ENCODE measurements around the gene COG5.

Gene COG5

GRCh38 chr7:107597953-107598352, 34.2 kb upstream of the COG5 start:
- no peak overlapping the region for H2BK15ac ChIP-seq (ENCODE audit: low read depth, poor library complexity, severe bottlenecking)
- H3K27ac ChIP-seq (ENCODE audit: low read length, poor library complexity, severe bottlenecking) = no peak overlapping the region
- no peak overlapping the region for H3K4me3 ChIP-seq (ENCODE audit: insufficient read depth in 1 of 2, low read depth in 1 of 2, low read length in 2 of 2)
- no peaks in the 10 kb centered on the region for H3K9me3 ChIP-seq (ENCODE audit: control insufficient read depth, low read length)
- no peak overlapping the region for H2AFZ ChIP-seq (ENCODE audit: low read depth, low read length)
- WGBS = 100% methylated on average over 4 of the region's 4 CpGs
- H3K4me1 ChIP-seq (ENCODE audit: control insufficient read depth, insufficient read depth, low read depth, low read length) = no peaks in the 10 kb centered on the region
- no peak overlapping the region for H4K91ac ChIP-seq (ENCODE audit: low read length)
- no peak overlapping the region for H3K18ac ChIP-seq (ENCODE audit: low read depth in 1 of 2, low read length in 2 of 2)
- no peaks in the 10 kb centered on the region for H3K27me3 ChIP-seq (ENCODE audit: control insufficient read depth in 1 of 2, insufficient read depth in 1 of 2, low read length in 2 of 2)
- no peak for DNase-seq
- H3K79me1 ChIP-seq (replicated peaks; ENCODE audit: low read length, poor library complexity, severe bottlenecking) = peaks cover 3% of the 10 kb centered on the region
- no peak overlapping the region for H2BK5ac ChIP-seq (ENCODE audit: low read depth, low read length, poor library complexity, severe bottlenecking)
- H2BK12ac ChIP-seq (ENCODE audit: low read length in 2 of 2) = no peak overlapping the region
- peaks cover 7 to 68% of the 10 kb centered on the region in 2 experiments for H3K36me3 ChIP-seq (ENCODE audit: control insufficient read depth in 1 of 2, insufficient read depth in 2 of 2, low read depth in 1 of 2, low read length in 2 of 2)
- H3K4me2 ChIP-seq (ENCODE audit: low read length, poor library complexity, severe bottlenecking) = no peak overlapping the region
- H3K9ac ChIP-seq (ENCODE audit: low read length) = no peak overlapping the region
- no peak overlapping the region for H2BK120ac ChIP-seq (ENCODE audit: low read depth, low read length)
- H4K8ac ChIP-seq (ENCODE audit: low read length) = no peak overlapping the region
- no peak overlapping the region for H3K14ac ChIP-seq (ENCODE audit: low read length in 2 of 2)
- H3K4ac ChIP-seq (ENCODE audit: low read depth in 1 of 2, low read length in 2 of 2) = no peak overlapping the region
- no peak overlapping the region for H3K23ac ChIP-seq (ENCODE audit: low read length in 2 of 2)
- no peak overlapping the region for H2AK5ac ChIP-seq (ENCODE audit: low read length, severe bottlenecking)

GRCh38 chr7:107597582-107597916, 33.8 kb upstream of the COG5 start:
- WGBS = 100% methylated on average over 1 of the region's 1 CpG

GRCh38 chr7:107596881-107597581, 33.3 kb upstream of the COG5 start:
- 98% methylated on average over 5 of the region's 5 CpGs for WGBS
- Histone ChIP-seq H3K14ac (ENCODE audit: low read length in 2 of 2) (no peak overlapping the region), H3K9me3 (ENCODE audit: control insufficient read depth, low read length) (no peaks in the 10 kb centered on the region), H2AFZ (ENCODE audit: low read depth, low read length) (no peak overlapping the region), H3K18ac (ENCODE audit: low read depth in 1 of 2, low read length in 2 of 2) (no peak overlapping the region), H3K4ac (ENCODE audit: low read depth in 1 of 2, low read length in 2 of 2) (no peak overlapping the region), H2BK5ac (ENCODE audit: low read depth, low read length, poor library complexity, severe bottlenecking) (no peak overlapping the region), H3K27ac (ENCODE audit: low read length, poor library complexity, severe bottlenecking) (no peak overlapping the region), H3K23ac (ENCODE audit: low read length in 2 of 2) (no peak overlapping the region), H3K27me3 (ENCODE audit: control insufficient read depth in 1 of 2, insufficient read depth in 1 of 2, low read length in 2 of 2) (no peaks in the 10 kb centered on the region), H2BK12ac (ENCODE audit: low read length in 2 of 2) (no peak overlapping the region), H4K8ac (ENCODE audit: low read length) (no peak overlapping the region), H3K9ac (ENCODE audit: low read length) (no peak overlapping the region), H3K79me1 (replicated peaks; ENCODE audit: low read length, poor library complexity, severe bottlenecking) (peaks cover 3% of the 10 kb centered on the region), H3K4me3 (ENCODE audit: insufficient read depth in 1 of 2, low read depth in 1 of 2, low read length in 2 of 2) (no peak overlapping the region), H3K4me2 (ENCODE audit: low read length, poor library complexity, severe bottlenecking) (no peak overlapping the region), H3K36me3 (ENCODE audit: control insufficient read depth in 1 of 2, insufficient read depth in 2 of 2, low read depth in 1 of 2, low read length in 2 of 2) (peaks cover 7 to 60% of the 10 kb centered on the region in 2 experiments), H2AK5ac (ENCODE audit: low read length, severe bottlenecking) (no peak overlapping the region), H2BK120ac (ENCODE audit: low read depth, low read length) (no peak overlapping the region), H3K4me1 (ENCODE audit: control insufficient read depth, insufficient read depth, low read depth, low read length) (no peaks in the 10 kb centered on the region), H4K91ac (ENCODE audit: low read length) (no peak overlapping the region), H2BK15ac (ENCODE audit: low read depth, poor library complexity, severe bottlenecking) (no peak overlapping the region)
- peak; percentile 13 for DNase-seq

More at GRCh38 chr7:107597582-107597916, 33.8 kb upstream of the COG5 start:
- H3K27me3 ChIP-seq (ENCODE audit: control insufficient read depth in 1 of 2, insufficient read depth in 1 of 2, low read length in 2 of 2) = no peaks in the 10 kb centered on the region
- H3K4me2 ChIP-seq (ENCODE audit: low read length, poor library complexity, severe bottlenecking) = no peak overlapping the region
- H3K9ac ChIP-seq (ENCODE audit: low read length) = no peak overlapping the region
- DNase-seq = no peak
- no peak overlapping the region for H3K4ac ChIP-seq (ENCODE audit: low read depth in 1 of 2, low read length in 2 of 2)
- H2BK5ac ChIP-seq (ENCODE audit: low read depth, low read length, poor library complexity, severe bottlenecking) = no peak overlapping the region
- H3K27ac ChIP-seq (ENCODE audit: low read length, poor library complexity, severe bottlenecking) = no peak overlapping the region
- no peak overlapping the region for H2BK15ac ChIP-seq (ENCODE audit: low read depth, poor library complexity, severe bottlenecking)
- H2BK12ac ChIP-seq (ENCODE audit: low read length in 2 of 2) = no peak overlapping the region
- no peak overlapping the region for H2BK120ac ChIP-seq (ENCODE audit: low read depth, low read length)
- no peak overlapping the region for H3K4me3 ChIP-seq (ENCODE audit: insufficient read depth in 1 of 2, low read depth in 1 of 2, low read length in 2 of 2)
- H2AK5ac ChIP-seq (ENCODE audit: low read length, severe bottlenecking) = no peak overlapping the region
- no peaks in the 10 kb centered on the region for H3K4me1 ChIP-seq (ENCODE audit: control insufficient read depth, insufficient read depth, low read depth, low read length)
- H3K14ac ChIP-seq (ENCODE audit: low read length in 2 of 2) = no peak overlapping the region
- no peak overlapping the region for H3K18ac ChIP-seq (ENCODE audit: low read depth in 1 of 2, low read length in 2 of 2)
- peaks cover 7 to 66% of the 10 kb centered on the region in 2 experiments for H3K36me3 ChIP-seq (ENCODE audit: control insufficient read depth in 1 of 2, insufficient read depth in 2 of 2, low read depth in 1 of 2, low read length in 2 of 2)
- H4K8ac ChIP-seq (ENCODE audit: low read length) = no peak overlapping the region
- H3K79me1 ChIP-seq (replicated peaks; ENCODE audit: low read length, poor library complexity, severe bottlenecking) = peaks cover 3% of the 10 kb centered on the region
- H2AFZ ChIP-seq (ENCODE audit: low read depth, low read length) = no peak overlapping the region
- no peak overlapping the region for H4K91ac ChIP-seq (ENCODE audit: low read length)
- H3K23ac ChIP-seq (ENCODE audit: low read length in 2 of 2) = no peak overlapping the region
- H3K9me3 ChIP-seq (ENCODE audit: control insufficient read depth, low read length) = no peaks in the 10 kb centered on the region

- Histone ChIP-seq H3K79me1 (replicated peaks; ENCODE audit: low read length, poor library complexity, severe bottlenecking) (peaks cover 5% of the 10 kb centered on the region), H2BK15ac (ENCODE audit: low read depth, poor library complexity, severe bottlenecking) (no peak overlapping the region), H4K8ac (ENCODE audit: low read length) (no peak overlapping the region), H2BK5ac (ENCODE audit: low read depth, low read length, poor library complexity, severe bottlenecking) (no peak overlapping the region), H3K4me3 (ENCODE audit: insufficient read depth in 1 of 2, low read depth in 1 of 2, low read length in 2 of 2) (peak overlapping the region in 1 of 2 experiments; percentile 30), H3K27ac (ENCODE audit: low read length, poor library complexity, severe bottlenecking) (peak overlapping the region; percentile 64), H3K4me1 (ENCODE audit: control insufficient read depth, insufficient read depth, low read depth, low read length) (no peaks in the 10 kb centered on the region), H2AFZ (ENCODE audit: low read depth, low read length) (no peak overlapping the region), H3K9ac (ENCODE audit: low read length) (peak overlapping the region; percentile 83), H3K23ac (ENCODE audit: low read length in 2 of 2) (no peak overlapping the region), H3K36me3 (ENCODE audit: control insufficient read depth in 1 of 2, insufficient read depth in 2 of 2, low read depth in 1 of 2, low read length in 2 of 2) (peaks cover 7 to 42% of the 10 kb centered on the region in 2 experiments), H3K18ac (ENCODE audit: low read depth in 1 of 2, low read length in 2 of 2) (no peak overlapping the region), H2AK5ac (ENCODE audit: low read length, severe bottlenecking) (no peak overlapping the region), H3K4ac (ENCODE audit: low read depth in 1 of 2, low read length in 2 of 2) (no peak overlapping the region), H3K9me3 (ENCODE audit: control insufficient read depth, low read length) (no peaks in the 10 kb centered on the region), H4K91ac (ENCODE audit: low read length) (no peak overlapping the region), H3K27me3 (ENCODE audit: control insufficient read depth in 1 of 2, insufficient read depth in 1 of 2, low read length in 2 of 2) (no peaks in the 10 kb centered on the region), H2BK12ac (ENCODE audit: low read length in 2 of 2) (no peak overlapping the region), H2BK120ac (ENCODE audit: low read depth, low read length) (no peak overlapping the region), H3K14ac (ENCODE audit: low read length in 2 of 2) (no peak overlapping the region), H3K4me2 (ENCODE audit: low read length, poor library complexity, severe bottlenecking) (no peak overlapping the region)
- DNase-seq = peak; percentile 72
- 41% methylated on average over 3 of the region's 4 CpGs for WGBS
Measured at GRCh38 chr7:107594961-107595737, 31.4 kb upstream of the COG5 start.

Data from mesenchymal stem cell (in vitro differentiated cells and primary cell).